ENCODE results near the gene DFFB.

DFFB gene

DNA sequence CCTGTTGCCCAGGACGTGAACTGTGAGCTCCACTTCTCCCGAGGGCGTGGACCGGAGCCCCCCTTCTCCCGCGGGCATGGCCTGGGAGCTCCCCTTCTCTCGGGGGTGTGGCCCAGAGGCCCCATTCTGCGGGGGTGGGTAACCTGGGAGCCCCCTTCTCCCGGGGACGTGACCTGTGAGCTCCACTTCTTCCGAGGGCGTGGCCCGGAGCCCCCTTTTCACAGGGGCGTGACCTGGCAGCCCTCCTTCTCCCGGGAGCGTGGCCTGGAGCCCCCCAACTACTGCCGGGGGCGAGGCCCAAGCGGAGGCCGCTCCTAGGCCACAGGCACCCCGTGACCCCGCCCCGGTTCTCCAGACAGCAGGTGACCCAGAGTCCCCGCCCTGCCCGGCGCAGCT is 42.5 kb downstream of the DFFB start:
- no peak for DNase-seq

DNA sequence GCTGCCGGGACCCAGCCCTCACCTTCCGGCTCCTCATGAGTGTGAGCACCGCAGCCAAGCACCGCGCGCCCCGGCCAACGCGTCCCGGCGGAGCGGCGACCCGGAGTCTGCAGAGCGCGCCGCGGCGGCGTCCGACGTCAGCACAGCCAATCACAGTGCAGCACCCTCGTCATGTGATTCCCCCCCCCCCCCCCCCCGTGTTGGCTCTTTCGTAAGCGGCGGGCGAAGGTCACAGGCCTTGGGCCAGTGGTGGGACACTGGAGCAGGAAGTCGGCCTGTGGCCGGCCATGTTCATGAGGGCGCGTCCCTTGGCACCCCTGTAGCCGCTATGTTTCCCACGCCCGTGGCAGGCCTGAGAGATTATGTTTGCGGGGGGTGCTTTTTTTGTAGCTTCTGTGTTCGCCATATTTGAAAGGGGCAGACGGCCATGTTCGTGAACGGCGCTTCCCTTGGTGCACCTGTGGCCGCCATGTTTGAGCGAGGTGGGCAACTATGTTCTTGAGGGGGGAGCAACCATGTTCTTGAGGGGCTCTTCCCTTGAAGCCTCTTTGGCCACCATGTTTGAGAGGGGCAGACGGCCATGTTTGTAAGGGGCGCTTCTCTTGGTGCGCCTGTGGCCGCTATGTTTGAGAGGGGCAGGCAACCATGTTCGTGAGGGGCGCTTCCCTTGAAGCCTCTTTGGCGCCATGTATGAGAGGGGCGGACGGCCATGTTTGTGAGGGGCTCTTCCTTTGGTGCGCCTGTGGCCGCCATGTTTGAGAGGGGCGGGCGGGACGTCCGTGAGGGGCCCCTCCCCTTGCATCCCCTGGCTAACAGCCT is 43.1 kb downstream of the DFFB start, which contains the start of gene C1orf174:
Gene C1orf174, minus strand, starts transcription at position 123 of the 819 bp plus-strand sequence. Its CDS starts 86 bp downstream, at position 37.
- DNase-seq, result peak; percentile 92

DNA sequence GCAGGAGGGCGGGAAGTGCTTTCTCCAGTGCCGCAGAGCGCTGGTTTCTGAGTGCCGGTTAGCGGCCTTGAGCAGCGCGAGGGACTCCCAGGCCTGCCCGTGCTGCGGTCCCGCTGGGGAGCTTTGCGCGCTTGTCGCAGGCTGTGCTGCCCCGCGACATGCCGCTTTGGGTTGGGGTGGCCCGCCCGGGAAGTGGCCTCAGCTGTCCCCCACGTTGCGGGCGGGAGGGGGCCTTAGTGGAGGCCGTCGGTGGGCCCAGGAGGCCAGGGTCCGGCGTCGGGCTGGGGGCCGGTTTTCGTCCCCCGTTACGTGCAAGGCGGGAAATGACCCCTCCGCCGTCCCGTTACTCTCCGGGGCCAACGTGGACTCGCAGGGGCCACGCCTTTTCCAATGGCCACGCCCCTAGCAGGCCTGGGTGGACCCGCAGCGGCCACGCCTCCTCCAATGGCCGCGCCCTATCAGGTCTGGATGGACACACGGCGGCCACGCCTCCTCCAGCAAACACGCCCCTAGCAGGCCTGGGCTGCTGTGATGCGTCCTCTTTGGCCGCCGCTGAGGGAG is 43.8 kb downstream of the DFFB start:
- DNase-seq, result peak; percentile 92

DNA sequence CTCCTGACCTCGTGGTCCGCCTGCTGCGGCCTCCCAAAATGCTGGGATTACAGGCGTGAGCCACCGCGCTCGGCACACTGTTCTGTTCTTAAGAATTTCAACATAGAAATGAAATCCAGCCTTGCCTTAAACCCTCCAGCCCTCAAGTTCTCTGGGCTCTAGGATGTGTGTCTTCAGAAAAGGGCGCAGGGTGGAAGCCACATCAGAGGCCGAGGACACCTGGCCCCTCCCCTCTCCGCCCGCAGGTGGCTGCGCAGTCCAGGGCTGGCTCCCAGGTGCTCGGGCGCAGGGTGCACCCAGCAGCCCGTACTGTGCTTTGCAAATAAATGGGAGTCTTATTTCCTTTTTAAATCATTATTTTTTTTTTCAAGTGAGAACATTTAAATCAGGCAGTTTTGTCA is 44.8 kb downstream of the DFFB start:
- peak; percentile 33 for DNase-seq

DNA sequence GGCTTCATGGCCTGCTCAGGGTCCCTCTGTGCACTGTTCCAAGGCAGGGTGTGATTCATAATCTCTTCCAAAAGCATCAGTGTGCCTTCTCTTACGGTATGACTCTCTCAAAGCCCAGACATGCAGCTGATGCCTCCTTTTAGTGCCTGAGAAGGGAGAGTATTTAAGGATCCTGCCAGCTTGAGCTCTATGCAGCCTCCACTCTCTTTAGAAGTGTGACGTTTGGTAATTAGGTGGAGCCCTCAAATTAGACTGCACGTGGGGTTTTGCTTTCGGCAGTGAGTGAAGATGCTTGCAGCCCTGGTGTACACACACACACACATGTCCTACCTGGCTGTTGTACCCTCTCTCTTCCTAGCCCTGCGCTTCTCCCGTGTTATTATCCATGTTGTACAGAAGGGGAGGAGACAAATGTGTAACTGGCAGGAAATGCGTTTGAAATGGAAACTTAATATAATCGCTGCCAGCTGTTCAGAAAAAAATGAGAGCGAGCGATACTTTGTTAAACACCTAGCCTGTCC is 45.4 kb downstream of the DFFB start:
- DNase-seq, result peak; percentile 35

DNA sequence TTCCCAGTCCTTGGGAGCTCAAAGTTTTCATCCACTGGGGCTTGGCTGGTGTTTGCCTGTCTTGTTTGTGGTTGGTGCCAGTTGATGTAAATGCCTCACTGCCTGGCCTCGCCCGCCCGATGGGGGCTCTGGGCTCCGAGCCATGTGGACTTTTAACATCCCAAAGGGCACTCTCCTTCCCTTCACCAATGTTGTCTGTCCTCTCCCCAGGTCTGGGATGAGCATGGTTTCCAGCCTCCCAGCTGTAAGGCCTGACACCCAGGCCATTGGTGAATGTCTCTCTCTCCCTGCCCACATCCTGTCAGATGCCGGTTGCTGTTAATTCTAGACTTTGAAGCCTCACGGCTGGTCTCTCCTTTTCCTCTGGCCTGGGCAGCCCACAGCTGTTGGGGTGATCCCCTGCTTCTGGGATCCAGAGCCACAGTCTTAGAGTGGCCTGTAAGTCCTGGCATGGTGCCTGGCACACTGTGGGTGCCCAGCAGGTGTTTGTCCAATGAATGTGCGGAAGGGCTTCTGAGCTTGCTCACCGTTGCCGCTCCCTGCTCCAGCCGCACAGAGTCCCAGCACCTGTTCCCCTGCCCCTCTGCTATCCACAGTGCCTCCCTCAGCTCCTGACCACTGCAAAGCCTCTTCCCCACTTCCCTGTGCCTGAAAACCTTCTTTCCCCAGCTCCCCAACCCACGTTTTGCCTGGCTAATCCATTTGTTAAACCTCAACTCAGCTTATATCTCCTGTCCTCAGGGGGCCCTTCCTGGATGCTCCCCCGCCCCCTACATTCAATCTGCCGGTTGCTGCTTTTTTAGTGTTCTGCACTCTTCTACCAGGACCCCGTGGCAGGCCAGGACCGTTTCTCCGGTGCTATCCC is 46.1 kb downstream of the DFFB start:
- DNase-seq, result no peak

DNA sequence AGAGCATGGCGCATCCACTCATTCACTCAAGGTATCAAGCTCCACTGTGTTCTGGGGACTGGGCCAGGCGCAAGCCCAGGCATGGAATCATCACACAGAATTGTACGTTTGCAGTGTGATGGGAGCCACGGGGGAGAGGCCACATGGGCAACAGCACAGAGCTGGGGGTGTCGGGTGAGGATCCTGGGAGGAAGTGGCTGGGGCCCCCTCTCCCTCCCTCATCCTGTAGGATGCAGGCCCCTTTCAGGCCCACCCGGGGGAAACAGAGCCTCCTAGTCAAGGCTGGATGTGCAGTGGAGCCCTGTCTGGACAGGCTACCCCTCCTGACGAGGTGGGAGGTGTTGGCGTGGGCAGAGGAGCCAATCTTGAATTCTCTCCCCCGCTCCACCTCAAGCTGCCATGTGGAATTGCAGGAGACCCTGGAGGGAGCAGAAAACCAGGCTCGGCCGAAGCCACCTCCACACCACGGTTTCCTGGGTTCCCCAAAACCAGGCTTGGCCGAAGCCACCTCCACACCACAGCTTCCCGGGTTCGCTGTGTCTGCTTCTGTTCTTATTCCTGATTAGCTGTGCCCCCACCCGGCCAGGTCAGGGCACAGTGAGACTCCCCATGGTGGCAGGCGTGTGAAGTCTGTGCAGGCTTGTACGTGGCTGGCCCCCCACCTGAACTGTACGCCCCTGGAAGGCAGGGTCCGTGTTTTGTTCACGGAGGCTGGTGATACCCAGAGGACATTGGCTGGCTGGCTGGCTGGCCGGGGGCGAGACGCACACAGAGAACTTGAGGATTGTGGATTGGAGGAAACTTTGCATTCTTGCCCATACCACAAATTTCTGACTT is 46.9 kb downstream of the DFFB start:
- no peak for DNase-seq

DNA sequence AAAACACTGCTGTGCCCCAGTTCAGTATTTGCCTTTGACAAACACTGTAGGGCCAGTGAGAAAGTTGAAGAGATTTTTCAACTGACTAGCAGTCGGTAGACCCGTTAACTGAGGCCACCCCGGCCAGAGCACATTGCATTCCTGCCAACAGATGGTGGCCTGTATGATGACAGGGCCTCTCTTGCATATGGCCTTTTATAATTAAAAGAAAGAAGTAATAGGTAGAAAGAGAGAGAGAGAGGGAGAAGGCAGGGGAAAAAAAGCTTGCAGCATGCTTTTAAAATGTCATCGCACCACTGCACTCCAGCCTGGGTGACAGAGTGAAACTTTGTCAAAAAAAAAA is 47.5 kb downstream of the DFFB start:
- DNase-seq, result no peak

DNA sequence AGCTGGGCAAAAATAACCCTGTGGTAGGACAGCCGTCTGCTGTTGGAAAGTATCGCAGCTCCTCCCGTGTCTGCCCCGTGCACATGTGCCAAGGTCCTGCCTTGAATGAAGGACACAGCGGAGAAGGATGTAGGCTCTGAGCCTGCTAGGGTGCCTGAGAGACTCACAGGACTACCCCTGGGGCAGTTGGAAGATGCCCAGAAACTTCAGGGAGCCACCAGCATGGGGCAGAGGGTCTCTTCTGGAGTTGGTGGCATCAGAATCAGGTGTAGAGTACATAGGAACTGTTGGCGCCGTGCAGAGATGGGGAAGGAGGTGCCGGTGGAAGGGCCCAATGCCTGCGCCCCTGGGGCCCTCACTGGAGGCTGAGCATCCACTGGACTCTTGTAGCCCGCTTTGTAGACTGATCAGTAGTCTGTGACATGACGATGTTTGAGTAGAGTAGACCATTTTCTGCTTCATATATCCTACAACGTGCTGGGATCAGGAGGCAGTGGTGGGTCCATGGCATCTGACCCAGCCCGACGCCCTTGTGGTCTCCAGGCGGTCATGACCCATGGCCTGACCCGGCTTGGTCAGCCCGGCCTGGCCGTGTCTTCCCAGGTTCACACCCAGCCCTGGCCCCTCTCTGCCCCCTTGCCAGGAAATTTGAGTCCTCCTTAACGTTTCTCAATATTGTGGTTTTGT is 48.1 kb downstream of the DFFB start:
- DNase-seq, result no peak

DNA sequence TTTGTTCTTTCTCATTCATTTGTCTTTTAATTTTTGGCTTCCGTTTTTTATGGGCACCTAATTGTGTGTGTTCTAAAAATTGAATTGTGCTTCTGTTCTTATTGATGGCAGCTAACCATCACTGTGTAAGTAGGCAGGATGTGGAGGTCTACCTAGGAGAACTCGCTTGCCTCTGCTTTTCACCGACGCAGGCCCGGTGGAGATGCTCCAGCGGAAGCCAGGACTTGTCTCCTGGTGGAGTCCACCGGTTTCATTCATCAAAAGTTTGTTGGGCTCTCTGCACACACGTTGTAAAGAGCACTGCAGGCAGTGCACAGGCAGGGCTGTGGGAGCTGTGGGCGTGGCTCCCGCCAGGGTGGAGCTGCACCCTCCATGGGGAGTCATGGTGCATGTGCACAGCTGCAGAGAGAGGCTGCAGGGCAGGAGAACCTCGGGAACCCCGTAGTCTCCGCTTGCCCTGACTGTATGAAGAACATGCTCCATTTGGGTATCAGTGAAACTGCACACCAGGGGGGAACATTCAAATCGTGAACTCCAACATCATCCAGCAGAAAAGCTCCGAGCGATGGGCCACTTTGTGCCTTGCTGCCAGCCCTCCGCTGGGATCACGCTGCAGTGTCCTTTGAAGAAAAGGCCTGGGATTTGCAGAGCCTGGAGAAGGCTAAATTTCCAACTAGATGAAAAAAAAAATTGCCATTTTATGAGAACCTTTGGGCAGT is 48.8 kb downstream of the DFFB start:
- DNase-seq, result no peak

DNA sequence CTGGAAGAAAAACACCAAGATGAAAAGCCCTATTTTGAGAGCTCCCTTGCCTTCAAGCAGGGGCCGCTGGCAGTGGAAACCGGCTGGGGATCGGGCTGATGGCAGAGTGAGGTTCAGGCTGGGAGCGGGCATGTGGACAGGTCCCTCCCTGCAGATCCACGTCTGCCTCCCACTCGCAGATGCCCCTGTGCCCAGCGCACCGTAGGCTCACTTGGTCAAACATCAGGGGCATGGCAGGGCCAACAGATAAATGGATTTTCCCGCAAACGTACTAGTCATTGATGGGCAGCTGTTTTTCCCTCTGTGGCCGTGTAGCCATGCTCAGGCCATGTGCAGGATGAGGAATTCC is 49.4 kb downstream of the DFFB start:
- DNase-seq, result no peak

DNA sequence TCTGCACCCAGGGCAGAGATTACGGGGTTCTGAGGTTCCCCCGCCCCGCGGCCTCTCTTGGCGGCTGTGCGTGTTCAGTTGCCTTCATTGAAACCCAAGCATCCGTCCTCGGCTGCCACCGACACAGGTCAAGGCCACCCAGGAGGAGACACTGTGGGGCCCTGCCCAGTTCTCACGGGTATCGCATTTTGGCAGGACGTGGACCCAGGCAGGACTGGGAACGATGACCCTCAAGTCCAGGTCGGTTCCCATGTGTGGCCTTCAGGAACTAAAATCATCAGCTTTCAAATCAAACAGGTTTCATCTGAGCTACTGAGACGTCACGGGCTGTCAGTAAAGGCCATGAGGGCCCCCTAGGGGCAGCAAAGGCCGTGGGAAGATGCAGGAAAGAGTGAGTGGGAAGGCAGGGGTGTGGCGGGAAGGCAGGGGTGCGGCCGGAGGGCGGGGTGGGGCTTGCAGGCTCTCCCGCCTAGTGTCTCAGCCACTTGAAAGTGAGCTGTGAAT is 49.8 kb downstream of the DFFB start:
- DNase-seq, result peak; percentile 52

DNA sequence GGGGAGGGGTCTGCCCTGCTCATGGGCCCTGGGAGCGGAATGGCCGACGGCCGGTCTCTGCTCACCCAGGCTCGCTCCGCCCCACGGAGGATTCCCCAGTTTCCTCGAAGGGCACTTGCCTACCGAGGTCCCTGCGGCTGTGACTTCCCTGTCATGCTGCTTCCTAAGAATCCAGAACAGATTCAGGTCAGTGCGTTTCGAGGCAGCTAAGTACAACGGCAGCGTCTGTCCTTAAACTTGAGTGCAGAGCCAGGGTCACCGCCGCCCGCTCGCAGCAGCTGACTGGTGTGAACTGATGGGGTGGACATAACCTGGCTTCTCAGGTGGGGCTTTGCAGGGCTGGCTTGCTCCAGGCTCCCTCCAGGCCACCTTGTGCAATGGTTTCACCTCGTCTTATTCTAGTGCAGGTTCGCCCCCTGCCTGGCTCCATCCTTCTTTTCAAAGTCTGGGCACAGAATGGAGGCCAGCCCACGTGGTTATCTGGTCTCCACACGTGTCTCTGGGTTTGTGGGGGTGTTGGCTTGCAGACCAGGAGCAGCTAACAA is 50.4 kb downstream of the DFFB start:
- DNase-seq, result no peak

DNA sequence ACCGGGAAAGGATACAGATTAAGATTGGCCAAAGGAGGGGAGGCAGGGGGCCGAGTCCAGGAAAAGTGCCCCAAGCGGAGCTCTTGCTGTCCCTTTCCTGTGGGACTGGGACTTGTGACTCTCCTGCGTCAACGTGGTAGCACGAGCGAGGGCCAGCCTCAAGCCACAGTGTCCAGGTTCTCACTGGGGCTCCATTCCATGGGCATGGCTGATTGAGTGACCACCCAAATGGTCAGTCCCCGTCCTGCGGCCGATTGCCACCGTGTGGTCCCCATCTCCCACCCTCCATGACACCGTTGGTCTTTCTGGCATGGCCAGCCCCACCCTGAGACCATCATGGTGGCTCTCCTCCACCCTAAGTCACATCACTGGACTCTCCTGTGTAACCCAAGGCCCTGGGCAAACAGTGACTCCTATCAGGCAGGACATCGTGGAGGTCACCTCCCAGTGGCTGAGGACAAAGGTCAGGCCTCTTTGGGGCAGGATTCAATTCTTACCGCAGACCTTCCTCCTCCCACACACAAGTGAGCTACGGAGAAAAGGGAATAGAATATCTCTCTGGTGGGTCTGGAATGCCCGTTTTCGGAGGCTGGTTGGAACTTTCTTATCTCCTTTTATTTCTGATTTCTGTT is 51.7 kb downstream of the DFFB start:
- DNase-seq, result no peak

DNA sequence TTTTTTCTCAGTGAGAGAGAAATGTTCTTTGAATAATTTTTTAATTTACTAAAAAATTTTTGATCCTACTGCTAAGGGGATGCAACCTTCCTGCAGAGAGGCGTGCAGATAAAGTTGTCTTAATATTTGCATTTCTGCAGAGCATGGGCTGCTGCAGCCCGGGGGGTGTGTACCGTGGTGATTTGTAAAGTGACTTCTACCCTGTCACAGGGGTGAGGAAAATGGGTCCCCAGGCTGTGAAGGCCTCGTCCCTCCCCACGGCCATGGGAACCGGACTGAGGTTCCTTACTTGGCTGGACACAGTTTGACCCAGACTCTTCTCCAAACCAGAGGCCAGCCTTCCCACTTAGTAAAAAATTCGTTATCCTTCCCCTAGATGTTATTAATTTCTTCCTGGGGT is 52.3 kb downstream of the DFFB start:
- no peak for DNase-seq

DNA sequence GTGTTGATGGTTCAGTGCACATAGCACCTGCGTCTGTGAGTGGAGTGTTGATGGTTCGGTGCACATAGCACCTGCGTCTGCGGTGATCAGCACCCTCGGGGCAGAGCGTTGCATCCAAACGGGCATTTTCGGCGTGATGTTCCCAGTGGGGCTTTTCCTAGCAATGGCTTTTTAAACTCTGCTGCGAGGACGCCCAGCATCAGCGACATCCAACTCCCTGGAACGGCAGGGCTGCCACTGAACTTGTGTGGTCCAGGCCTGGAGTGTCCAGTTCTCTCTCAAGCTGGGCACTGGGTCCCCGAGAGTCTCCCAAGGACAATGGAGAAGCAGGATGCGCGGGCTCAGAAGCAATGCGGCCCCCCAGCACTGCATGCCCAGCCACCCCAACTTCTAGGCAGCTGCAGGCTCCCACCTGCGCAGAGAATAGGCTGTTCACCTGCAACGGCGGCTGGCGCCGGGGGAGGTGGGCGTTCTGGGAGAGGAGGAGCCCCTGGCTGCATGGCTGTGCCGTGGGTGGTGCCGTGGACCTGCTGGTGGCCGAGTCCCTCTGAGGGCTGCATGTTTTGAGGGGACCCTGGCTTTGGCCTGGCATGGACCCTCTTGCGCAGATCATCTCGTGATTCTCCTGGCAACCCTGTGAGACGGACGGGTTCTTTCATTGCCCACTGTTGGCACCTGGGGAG is 52.9 kb downstream of the DFFB start:
- DNase-seq, result no peak

DNA sequence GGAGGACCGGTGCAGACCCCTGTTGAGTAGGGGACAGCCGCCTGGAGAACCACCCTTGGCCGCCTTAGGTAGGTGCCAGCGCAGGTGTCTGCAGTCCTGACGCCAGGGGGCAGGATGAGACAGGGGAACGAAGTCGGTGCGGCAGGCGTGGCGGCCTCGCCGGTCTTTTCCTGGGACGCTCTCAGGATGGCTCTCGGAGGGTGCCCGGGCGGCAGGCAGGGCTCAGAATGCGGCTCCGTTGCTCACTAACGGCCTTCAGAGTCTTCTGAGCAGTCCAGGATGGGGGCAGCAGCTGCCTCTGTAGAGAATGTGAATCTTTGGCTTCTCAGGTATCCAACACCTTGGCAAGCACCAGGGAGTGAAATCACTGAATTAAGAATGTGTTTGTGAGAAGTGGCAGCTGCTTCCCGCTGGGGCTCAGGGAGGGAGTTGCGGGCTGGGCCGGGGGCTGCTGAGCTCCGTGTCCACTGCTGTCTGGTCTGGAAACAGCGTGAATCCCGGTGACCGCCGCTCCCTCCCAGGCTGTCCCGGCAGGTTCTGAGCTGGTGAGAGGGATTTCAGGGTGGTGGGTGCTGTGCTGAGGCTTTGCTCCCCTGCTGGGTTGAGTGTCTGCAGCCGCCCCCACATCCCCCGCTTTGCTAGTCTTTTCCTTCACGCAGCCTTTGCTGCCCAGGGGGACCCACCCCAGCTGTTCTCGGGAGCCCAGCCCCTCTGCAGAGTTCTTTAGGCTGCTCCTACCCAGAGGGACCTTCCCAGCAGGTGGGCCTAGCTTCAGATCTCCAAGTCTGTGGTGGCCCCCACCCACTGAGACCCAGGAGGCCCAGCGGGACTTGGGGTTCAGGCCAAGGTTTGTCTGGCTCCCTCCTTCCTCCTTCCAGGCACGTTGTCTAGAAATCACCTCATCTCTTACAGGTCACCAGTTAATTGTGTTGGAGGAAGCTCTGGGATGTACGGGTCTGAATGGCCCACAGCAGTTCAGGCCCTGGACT is 53.9 kb downstream of the DFFB start:
- DNase-seq, result peak; percentile 74
